ENCODE measurements around the gene JPH3. TPM values are rescaled to one million over a fixed set of nuclear protein-coding genes. Genes with fewer than 3 reads are reported as not detected.

JPH3 gene
- total RNA-seq, 1 experiment from 2014 or later = 32.7 TPM

DNA sequence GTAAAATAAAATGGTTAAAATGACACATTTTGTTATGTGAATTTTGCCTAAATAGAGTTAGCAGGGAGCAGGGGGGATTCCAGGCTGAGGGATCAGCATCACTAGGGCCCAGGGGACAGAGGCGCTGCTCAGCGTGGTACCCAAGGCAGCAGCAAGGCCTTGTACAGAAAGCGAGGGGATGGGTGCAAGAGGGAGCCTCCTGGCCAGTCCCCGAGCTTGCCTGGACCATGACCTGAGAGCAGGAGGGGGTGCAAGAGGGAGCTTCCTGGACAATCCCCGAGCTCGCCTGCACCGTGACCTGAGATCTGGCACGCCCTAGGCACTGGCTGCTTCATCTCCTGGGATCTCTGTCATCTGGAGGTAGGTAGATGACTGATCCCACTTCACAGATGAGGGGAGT is 17.3 kb upstream of the JPH3 start:
- Histone ChIP-seq H3K27me3 (ENCODE audit: insufficient read depth, low read length) (no peaks in the 10 kb centered on the region), H4K91ac (ENCODE audit: insufficient read length, low read depth, low read length) (no peak overlapping the region), H2AFZ (ENCODE audit: low read length) (no peak overlapping the region), H3K79me2 (ENCODE audit: insufficient read depth, low read length) (no peaks in the 10 kb centered on the region), H2BK120ac (ENCODE audit: low read depth, low read length, poor library complexity, severe bottlenecking) (no peak overlapping the region), H2AK5ac (ENCODE audit: insufficient read length, low read length) (no peak overlapping the region), H3K23me2 (ENCODE audit: insufficient read length, low read depth, low read length, poor library complexity, severe bottlenecking) (no peaks in the 10 kb centered on the region), H3K4me2 (ENCODE audit: insufficient read depth, insufficient read length, low read length) (no peak overlapping the region), H3K9me3 (ENCODE audit: control insufficient read depth, low read depth, low read length) (no peaks in the 10 kb centered on the region), H4K5ac (ENCODE audit: insufficient read length, low read depth, low read length) (no peak overlapping the region), H2BK5ac (ENCODE audit: insufficient read length, low read length) (no peak overlapping the region), H2BK15ac (ENCODE audit: low read depth, low read length) (no peak overlapping the region), H4K8ac (replicated peaks; ENCODE audit: insufficient read length, low read depth, low read length) (no peak overlapping the region), H2BK20ac (ENCODE audit: low read depth, low read length, poor library complexity, severe bottlenecking) (no peak overlapping the region), H2BK12ac (ENCODE audit: insufficient read length, low read depth, low read length) (no peak overlapping the region), H3T11ph (ENCODE audit: low read length) (no peak overlapping the region), H3K4me1 (ENCODE audit: insufficient read depth, low read length) (no peaks in the 10 kb centered on the region), H3K27ac (ENCODE audit: insufficient read length, low read depth, low read length) (no peak overlapping the region), H3K79me1 (ENCODE audit: insufficient read depth, low read depth, low read length, poor library complexity, severe bottlenecking) (no peaks in the 10 kb centered on the region), H3K23ac (ENCODE audit: insufficient read length, low read depth, low read length) (no peak overlapping the region), H3K14ac (ENCODE audit: insufficient read depth, low read length) (no peak overlapping the region), H3K18ac (ENCODE audit: insufficient read length, low read depth, low read length) (no peak overlapping the region), H3K9ac (ENCODE audit: extremely low read depth, insufficient read length, low read length) (no peak overlapping the region), H4K20me1 (ENCODE audit: control insufficient read depth, insufficient read depth, insufficient read length) (no peaks in the 10 kb centered on the region), H3K56ac (ENCODE audit: insufficient read length, low read depth, low read length) (no peak overlapping the region), H3K4ac (ENCODE audit: low read depth, low read length) (no peak overlapping the region)
- Mint-ChIP-seq H3K27ac (no peak overlapping the region), H3K4me1 (peaks cover 23 to 43% of the 10 kb centered on the region in 2 experiments), H3K4me3 (no peak overlapping the region), H3K9me3 (no peaks in the 10 kb centered on the region; a peak in 1 of 5 replicates), H3K36me3 (ENCODE audit: insufficient read depth in 1 of 3, low read depth in 3 of 3) (no peaks in the 10 kb centered on the region), H3K27me3 (ENCODE audit: low read depth) (peaks cover 19% of the 10 kb centered on the region)
- WGBS (ENCODE audit: extremely low coverage, insufficient read length, low lambda C conversion rate) = no CpG with 5 or more reads among the region's 8 CpGs
- DNase-seq = no peak
- TF ChIP-seq, protein P1, sequence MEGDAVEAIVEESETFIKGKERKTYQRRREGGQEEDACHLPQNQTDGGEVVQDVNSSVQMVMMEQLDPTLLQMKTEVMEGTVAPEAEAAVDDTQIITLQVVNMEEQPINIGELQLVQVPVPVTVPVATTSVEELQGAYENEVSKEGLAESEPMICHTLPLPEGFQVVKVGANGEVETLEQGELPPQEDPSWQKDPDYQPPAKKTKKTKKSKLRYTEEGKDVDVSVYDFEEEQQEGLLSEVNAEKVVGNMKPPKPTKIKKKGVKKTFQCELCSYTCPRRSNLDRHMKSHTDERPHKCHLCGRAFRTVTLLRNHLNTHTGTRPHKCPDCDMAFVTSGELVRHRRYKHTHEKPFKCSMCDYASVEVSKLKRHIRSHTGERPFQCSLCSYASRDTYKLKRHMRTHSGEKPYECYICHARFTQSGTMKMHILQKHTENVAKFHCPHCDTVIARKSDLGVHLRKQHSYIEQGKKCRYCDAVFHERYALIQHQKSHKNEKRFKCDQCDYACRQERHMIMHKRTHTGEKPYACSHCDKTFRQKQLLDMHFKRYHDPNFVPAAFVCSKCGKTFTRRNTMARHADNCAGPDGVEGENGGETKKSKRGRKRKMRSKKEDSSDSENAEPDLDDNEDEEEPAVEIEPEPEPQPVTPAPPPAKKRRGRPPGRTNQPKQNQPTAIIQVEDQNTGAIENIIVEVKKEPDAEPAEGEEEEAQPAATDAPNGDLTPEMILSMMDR (conservative IDR thresholded peaks at IDR 0.05) = no peak

All from H9 (cell line).